Measurements from ENCODE around the gene THBD. TPM values are rescaled to one million over a fixed set of nuclear protein-coding genes. Genes with fewer than 3 reads are reported as not detected.

Gene THBD
- total RNA-seq, 1 experiment from 2014 or later = 0.04 TPM

GRCh38 chr20:23061734-23062561 is 12.5 kb upstream of the THBD start:
- peak; percentile 77 for DNase-seq (ENCODE audit: low spot score)

- DNase-seq (ENCODE audit: low spot score) = no peak
Observed at GRCh38 chr20:23061262-23061661, 11.8 kb upstream of the THBD start.

GRCh38 chr20:23060629-23061028 is 11.2 kb upstream of the THBD start:
- peak; percentile 17 for DNase-seq (ENCODE audit: low spot score)

GRCh38 chr20:23059846-23060245 is 10.4 kb upstream of the THBD start:
- DNase-seq (ENCODE audit: low spot score) = peak; percentile 15

- no peak for DNase-seq (ENCODE audit: low spot score)
Observed at GRCh38 chr20:23059001-23059400, 9.5 kb upstream of the THBD start.

- no peak for DNase-seq (ENCODE audit: low spot score)
Observed at GRCh38 chr20:23058240-23058639, 8.8 kb upstream of the THBD start.

GRCh38 chr20:23052904-23053303 is 3.4 kb upstream of the THBD start:
- no peak for DNase-seq (ENCODE audit: low spot score)

GRCh38 chr20:23050847-23051627 is 1.6 kb upstream of the THBD start:
- DNase-seq (ENCODE audit: low spot score) = peak; percentile 51

- DNase-seq (ENCODE audit: low spot score) = no peak
Observed at GRCh38 chr20:23050076-23050838, 785 bp upstream of the THBD start.

GRCh38 chr20:23048283-23049200 is 930 bp downstream of the THBD start:
- no peak for DNase-seq (ENCODE audit: low spot score)

- DNase-seq (ENCODE audit: low spot score) = no peak
Observed at GRCh38 chr20:23047738-23048214, 1.7 kb downstream of the THBD start.

- no peak for DNase-seq (ENCODE audit: low spot score)
Observed at GRCh38 chr20:23047001-23047737, 2.3 kb downstream of the THBD start.

GRCh38 chr20:23046431-23046830 is 3.0 kb downstream of the THBD start:
- DNase-seq (ENCODE audit: low spot score) = no peak

GRCh38 chr20:23043376-23043775 is 6.1 kb downstream of the THBD start:
- no peak for DNase-seq (ENCODE audit: low spot score)

GRCh38 chr20:23042270-23042669 is 7.2 kb downstream of the THBD start:
- no peak for DNase-seq (ENCODE audit: low spot score)

GRCh38 chr20:23039885-23040508 is 9.5 kb downstream of the THBD start:
- DNase-seq (ENCODE audit: low spot score) = no peak

- DNase-seq (ENCODE audit: low spot score) = no peak
Observed at GRCh38 chr20:23039136-23039875, 10.2 kb downstream of the THBD start.

GRCh38 chr20:23037017-23037481 is 12.4 kb downstream of the THBD start:
- no peak for DNase-seq (ENCODE audit: low spot score)

- DNase-seq (ENCODE audit: low spot score) = no peak
Observed at GRCh38 chr20:23036371-23036770, 13.1 kb downstream of the THBD start.
